GM03348 (cell line): ENCODE data around the gene DDB1.

ENCODE experiments used
- DNase-seq: peaks from one replicate; pipeline ENCODE4 v3.0.0; 2012; ENCODE audit warnings: low spot score

Gene DDB1

GRCh38 chr11:61334434-61335354, 1.8 kb upstream of the DDB1 start:
- no peak for DNase-seq

- no peak for DNase-seq
Observed at GRCh38 chr11:61333550-61334433, 887 bp upstream of the DDB1 start.

- DNase-seq = peak; percentile 68
Observed at GRCh38 chr11:61332281-61332796, 566 bp downstream of the DDB1 start.

- DNase-seq = no peak
Observed at GRCh38 chr11:61331651-61332050, 1.3 kb downstream of the DDB1 start.

GRCh38 chr11:61329871-61330270, 3.0 kb downstream of the DDB1 start:
- no peak for DNase-seq

GRCh38 chr11:61328351-61328750, 4.6 kb downstream of the DDB1 start:
- no peak for DNase-seq

- DNase-seq = peak; percentile 55
Observed at GRCh38 chr11:61327669-61328071, 5.2 kb downstream of the DDB1 start.

- no peak for DNase-seq
Observed at GRCh38 chr11:61325649-61326414, 7.1 kb downstream of the DDB1 start.

- DNase-seq = no peak
Observed at GRCh38 chr11:61315260-61315659, 17.6 kb downstream of the DDB1 start.

- no peak for DNase-seq
Observed at GRCh38 chr11:61310749-61311148, 22.2 kb downstream of the DDB1 start.

- no peak for DNase-seq
Observed at GRCh38 chr11:61309739-61310138, 23.2 kb downstream of the DDB1 start.

GRCh38 chr11:61309141-61309540, 23.8 kb downstream of the DDB1 start:
- no peak for DNase-seq

- DNase-seq = no peak
Observed at GRCh38 chr11:61307354-61307753, 25.6 kb downstream of the DDB1 start.

GRCh38 chr11:61306221-61306620, 26.7 kb downstream of the DDB1 start:
- no peak for DNase-seq

GRCh38 chr11:61305417-61305816, 27.5 kb downstream of the DDB1 start:
- DNase-seq = no peak

- no peak for DNase-seq
Observed at GRCh38 chr11:61303725-61304124, 29.2 kb downstream of the DDB1 start.

GRCh38 chr11:61302550-61302949, 30.4 kb downstream of the DDB1 start:
- DNase-seq = no peak

GRCh38 chr11:61298663-61299244, 34.2 kb downstream of the DDB1 start:
- no peak for DNase-seq

- DNase-seq = peak; percentile 91
Observed at GRCh38 chr11:61297746-61298145, 35.2 kb downstream of the DDB1 start.

GRCh38 chr11:61297341-61297740, 35.6 kb downstream of the DDB1 start:
- peak; percentile 68 for DNase-seq

- no peak for DNase-seq
Observed at GRCh38 chr11:61295596-61295926, 37.3 kb downstream of the DDB1 start.
